GM19193 (cell line): ENCODE data around the gene PCP4L1.

Experiments used
- POLR2A ChIP-seq: IDR thresholded peaks from 4 replicates; pipeline ENCODE4 v1.6.1; 2011; ENCODE audit not compliant: insufficient read depth, insufficient read length; ENCODE audit errors: extremely low read depth

Gene PCP4L1

GRCh38 chr1:161225534-161226319 lies 32.8 kb upstream of the PCP4L1 start, which contains the start of gene TOMM40L:
Gene TOMM40L, plus strand, starts transcription at chr1:161226060. Its CDS starts 430 bp downstream, at chr1:161226490.
- TF ChIP-seq POLR2A, result peak; percentile 65

GRCh38 chr1:161226320-161226711 lies 32.2 kb upstream of the PCP4L1 start:
- TF ChIP-seq POLR2A, result no peak

GRCh38 chr1:161226759-161227158 lies 31.8 kb upstream of the PCP4L1 start:
- no peak for TF ChIP-seq POLR2A

- TF ChIP-seq POLR2A, result no peak
Measured at GRCh38 chr1:161227196-161227871, 31.2 kb upstream of the PCP4L1 start.

- TF ChIP-seq POLR2A, result no peak
Measured at GRCh38 chr1:161228032-161228431, 30.5 kb upstream of the PCP4L1 start.

- no peak for TF ChIP-seq POLR2A
Measured at GRCh38 chr1:161229896-161230295, 28.6 kb upstream of the PCP4L1 start.

- TF ChIP-seq POLR2A, result no peak
Measured at GRCh38 chr1:161230762-161231161, 27.8 kb upstream of the PCP4L1 start.

GRCh38 chr1:161233102-161233501 lies 25.4 kb upstream of the PCP4L1 start:
- no peak for TF ChIP-seq POLR2A

- no peak for TF ChIP-seq POLR2A
Measured at GRCh38 chr1:161235957-161236775, 22.4 kb upstream of the PCP4L1 start.

GRCh38 chr1:161238039-161238473 lies 20.5 kb upstream of the PCP4L1 start, which contains the start of gene NR1I3:
Gene NR1I3, minus strand, starts transcription at chr1:161238203. Its CDS starts 1,638 bp downstream, at chr1:161236565.
- no peak for TF ChIP-seq POLR2A

- no peak for TF ChIP-seq POLR2A
Measured at GRCh38 chr1:161241682-161242081, 16.9 kb upstream of the PCP4L1 start.

GRCh38 chr1:161242313-161242712 lies 16.2 kb upstream of the PCP4L1 start:
- no peak for TF ChIP-seq POLR2A

GRCh38 chr1:161244888-161245287 lies 13.7 kb upstream of the PCP4L1 start:
- no peak for TF ChIP-seq POLR2A

GRCh38 chr1:161250829-161251228 lies 7.7 kb upstream of the PCP4L1 start:
- TF ChIP-seq POLR2A, result no peak

- no peak for TF ChIP-seq POLR2A
Measured at GRCh38 chr1:161251579-161251978, 7.0 kb upstream of the PCP4L1 start.
